Raji (cell line): ENCODE data around the gene IL22RA1.

Experiments
- POLR2A ChIP-seq: IDR thresholded peaks from 2 replicates; pipeline ENCODE4 v1.6.1; 2011; ENCODE audit warnings: low read depth, low read length, control low read depth; ENCODE audit not compliant: insufficient read depth

The IL22RA1 gene

DNA sequence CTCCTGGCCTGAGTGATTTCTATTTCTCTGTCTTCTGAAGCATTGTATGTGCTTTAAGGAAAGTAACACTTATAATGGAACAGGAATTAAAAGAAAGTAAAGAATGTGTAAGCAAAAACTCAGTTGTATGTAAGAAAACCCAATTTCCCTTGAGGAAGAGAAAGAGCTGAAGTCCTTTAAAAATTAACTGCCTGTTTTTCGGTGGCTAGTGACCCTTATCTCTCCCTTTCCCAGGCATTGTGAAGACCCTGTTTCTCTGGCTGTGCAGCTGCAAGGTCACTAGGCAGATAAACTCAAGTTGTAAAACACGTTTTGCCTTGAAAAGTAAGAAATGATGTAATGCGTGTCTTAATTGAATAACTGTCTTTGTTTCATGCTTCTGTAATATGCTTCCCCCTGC lies 39.5 kb downstream of the IL22RA1 start:
- TF ChIP-seq POLR2A, result no peak

DNA sequence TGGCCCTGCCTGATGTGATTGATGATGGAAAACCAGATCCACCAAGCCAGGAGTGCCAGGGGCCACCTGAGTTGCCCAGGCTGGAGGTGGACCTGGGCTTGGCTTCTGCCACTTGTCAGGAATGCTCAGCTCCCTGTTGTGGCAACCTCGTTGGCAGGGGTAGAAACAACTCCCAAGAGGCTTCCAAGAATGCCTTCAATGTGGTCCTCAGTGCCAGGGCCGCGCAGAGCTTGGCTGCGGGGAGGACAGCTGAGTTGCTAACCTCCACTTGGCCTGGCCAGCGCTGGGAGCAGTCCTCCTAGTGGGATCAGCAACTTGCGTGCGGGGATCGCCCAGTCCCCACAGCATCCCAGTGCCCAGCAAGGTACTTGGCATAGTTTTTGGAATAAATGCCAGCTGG lies 40.0 kb downstream of the IL22RA1 start:
- TF ChIP-seq POLR2A, result no peak

DNA sequence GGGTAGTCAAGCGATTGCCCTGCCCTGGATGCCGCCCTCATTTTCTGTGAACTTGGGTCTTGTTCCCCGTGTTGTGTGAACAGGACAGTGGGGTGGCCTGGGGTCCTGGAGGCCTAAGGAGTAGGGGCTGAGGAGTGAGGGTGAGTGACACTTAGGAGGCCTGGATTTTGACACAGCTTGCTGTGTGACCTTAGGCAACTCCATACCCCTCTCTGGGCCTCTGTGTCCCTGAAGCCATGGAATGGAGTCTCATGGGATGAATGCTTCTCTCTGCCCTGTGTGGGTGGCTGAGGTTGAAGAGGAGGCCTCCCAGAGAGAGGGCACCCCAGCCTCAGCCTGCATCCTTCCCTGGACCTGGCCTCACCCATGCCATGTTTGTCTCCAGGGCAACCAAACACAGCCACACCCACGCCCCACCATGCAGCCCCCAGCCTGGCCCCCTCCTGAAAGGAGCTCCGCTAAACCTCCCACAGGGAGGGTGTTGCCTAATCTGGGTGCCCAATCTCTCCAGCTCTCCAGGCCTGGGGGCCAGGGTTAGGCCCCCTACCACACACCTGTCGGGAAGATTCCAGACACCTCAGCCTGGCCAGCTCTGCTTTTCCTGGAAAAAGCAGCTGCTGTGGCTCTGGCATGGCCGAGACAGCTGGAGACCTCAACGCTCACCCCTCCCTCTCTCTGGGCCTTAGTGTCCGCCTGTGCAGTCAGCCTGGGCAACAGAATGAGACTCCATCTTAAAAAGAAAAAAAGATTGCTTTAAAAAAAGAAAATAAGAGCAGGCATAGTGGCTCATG lies 40.9 kb downstream of the IL22RA1 start:
- no peak for TF ChIP-seq POLR2A

DNA sequence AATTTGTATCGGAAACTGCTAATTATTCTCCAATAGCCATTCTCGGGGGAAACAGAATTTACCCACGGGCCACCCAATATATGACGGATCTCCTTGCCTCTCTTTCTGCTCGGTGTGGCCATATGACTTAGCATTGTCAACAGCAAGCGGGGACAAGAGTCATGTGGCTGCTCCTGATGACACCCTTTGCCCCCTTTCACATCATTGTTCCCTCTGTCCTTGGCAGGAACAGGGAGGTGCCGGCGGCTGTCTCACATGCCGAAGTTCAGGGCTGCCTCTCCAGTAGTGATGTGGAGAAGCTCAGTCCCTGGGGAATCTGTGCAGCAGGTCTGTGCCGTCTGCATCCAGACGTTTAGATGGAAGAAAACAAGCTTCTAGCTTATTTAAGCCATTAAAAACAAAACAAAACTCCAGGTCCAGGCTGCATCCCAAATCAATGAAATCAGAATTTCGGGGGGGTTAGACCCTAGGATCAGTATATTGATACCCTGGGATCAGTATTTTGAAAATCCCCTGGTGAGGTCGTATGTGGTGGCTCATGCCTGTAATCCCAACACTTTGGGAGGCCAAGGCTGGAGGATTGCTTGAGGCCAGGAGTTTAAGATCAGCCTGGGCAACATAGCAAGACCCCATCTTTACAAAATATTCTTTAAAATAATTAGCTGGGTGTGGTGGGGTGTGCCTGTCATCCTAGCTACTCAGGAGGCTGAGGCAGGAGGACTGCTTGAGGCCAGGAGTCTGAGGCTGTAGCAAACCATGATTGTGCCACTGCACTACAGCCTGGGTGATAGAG lies 41.8 kb downstream of the IL22RA1 start:
- no peak for TF ChIP-seq POLR2A

DNA sequence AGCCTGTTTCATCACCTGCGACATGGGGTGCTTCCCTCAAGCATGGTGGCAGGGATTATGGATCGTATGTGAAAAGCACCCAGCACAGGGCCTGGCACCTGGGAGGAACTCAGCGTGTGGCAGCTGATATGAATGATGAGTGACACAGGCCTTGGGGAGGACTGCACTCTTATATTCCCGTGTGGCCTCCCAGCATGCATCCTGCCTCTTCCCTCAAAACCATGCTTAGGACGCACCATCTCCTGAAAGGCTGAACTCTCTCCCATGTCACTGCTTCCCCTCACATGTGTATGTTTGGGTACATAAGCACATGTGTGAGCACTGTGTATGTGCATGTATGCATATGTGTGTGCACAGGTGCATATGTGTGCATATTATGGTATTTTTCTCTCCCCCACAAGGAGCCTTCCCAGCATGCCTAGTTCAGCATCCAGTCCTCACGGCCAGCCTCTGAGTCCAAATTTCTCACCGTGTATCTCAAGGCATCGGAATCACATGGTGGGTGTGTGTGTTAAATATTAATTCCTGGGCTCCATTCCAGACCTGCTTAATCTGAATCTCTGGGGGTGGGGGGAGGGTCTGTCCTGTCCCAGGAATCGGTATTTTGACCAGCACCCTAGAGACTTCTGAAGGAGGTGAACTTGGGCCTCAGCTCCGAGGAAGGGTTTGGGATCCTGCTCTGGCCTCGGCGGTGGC lies 43.8 kb downstream of the IL22RA1 start:
- TF ChIP-seq POLR2A, result no peak

DNA sequence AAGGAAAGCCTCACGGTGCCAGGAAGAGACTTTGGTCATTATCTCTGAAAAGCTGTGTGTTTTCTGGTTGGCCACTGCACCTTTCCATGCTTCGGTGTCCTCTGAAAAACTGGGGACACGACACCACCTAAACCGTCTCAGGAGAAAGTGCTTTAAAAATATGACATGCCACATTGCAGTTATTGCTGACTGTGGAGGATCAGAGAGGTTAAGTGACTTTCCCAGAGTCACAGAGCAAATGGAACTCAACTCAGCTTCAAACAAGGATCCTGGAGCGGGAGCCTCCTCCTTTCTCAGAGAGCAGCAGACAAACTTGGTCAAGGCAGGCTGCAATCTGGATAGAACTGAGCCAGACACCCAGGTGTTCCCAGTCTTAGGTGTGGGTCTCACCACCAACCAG lies 44.8 kb downstream of the IL22RA1 start:
- no peak for TF ChIP-seq POLR2A

DNA sequence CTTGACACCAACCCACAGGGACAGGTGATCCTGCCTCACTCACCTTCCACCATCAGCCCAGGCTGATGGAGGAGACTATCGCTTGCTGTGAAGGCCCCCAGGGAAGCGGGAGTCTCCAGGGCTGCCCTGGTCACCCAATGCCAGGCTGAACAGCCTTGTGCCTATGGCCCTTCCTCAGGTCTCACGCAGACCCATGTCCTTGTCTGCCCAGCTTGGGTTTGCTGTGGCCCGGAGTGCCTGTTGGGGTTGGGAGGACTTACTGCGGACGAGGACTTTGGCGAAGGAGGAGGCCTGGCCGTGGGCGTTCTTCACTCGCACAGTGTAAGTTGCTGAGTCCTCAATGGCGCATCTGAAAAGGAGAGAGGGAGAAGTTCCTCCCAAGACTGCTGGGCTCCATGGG lies 45.3 kb downstream of the IL22RA1 start:
- TF ChIP-seq POLR2A, result no peak

DNA sequence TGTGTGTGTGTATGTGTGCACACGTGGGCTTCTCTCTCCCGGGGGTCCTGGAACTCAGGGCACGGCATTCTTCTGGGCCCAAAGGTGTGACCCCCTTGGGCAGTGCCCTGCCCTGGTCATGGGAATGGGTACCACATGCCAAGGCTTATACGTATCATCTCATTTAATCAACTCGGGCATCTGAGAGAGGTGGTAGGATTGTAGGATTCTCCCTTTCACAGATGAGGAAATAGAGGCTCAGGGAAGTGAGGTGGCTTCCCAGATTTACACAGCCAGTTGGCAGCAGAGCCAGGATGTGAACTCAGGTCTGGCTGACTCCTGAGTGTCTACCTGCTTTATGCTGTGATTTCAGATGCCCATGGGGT lies 46.2 kb downstream of the IL22RA1 start:
- no peak for TF ChIP-seq POLR2A

DNA sequence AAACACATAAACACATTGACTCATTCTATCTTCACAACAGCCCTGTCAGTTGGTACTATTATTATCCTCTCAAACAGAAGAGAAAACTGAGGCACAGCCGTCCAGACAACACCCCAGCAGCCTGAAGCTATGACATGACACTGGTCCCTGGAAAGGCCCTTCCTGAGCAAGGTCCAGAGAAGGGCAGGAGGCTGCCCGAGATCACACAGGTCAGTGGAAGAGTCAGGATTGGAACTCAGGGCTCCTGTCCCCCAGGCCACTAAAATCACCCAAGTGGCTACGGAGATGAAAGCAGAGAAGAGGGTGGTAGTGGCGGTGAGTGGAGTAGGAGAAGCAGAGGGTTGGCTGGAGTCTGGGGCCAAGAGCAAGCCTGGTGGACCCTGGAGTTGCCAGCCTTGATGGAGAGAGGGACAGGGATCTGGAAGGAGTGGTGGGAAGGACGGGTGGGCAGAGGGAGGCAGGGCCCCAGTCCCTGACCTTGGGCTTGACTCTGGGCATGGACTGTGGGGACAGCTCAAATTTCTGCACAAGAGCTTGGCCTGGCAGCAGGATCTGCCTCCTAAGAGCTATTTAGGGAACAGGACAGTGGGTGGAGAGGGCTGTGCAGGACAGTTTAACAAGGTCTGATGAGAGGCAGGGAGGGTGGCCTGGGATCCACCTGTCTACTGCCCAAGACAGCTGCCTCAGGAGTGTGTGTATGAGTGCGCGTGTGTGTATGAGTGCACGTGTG lies 46.8 kb downstream of the IL22RA1 start:
- no peak for TF ChIP-seq POLR2A

DNA sequence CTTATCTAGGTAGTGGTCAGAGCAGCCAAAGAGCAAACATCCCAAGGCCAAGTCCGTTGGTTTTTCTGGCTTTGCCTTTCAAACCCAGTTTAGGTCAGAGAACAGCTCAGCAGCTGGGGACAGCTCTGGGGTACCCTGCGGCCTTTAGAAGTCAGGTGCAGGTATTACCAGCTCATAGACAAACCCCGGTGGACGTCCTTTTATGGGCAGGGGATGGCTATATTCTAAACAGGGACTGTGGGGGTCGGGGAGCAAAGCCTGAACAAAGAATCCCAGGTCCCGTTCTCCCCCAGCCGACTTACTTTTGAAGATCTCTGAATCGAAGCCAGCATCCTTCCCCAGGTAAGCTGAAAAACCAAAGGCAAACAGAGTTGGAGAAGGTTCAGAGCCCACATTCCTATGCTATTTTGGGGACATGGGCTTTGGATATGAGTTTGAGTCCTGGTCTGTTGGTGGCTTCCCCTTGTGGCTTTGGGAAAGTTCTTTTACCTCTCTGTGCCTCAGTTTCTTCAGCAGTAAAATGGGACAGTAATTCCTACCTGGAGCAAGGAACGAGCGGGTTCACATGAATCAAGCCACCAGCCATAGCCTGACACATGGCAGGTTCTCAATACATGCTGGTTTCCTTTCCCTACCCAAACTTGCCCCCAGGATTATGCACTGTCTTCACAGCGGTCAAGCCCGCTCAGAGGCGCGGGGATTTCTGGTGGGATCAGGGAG lies 47.6 kb downstream of the IL22RA1 start:
- no peak for TF ChIP-seq POLR2A

DNA sequence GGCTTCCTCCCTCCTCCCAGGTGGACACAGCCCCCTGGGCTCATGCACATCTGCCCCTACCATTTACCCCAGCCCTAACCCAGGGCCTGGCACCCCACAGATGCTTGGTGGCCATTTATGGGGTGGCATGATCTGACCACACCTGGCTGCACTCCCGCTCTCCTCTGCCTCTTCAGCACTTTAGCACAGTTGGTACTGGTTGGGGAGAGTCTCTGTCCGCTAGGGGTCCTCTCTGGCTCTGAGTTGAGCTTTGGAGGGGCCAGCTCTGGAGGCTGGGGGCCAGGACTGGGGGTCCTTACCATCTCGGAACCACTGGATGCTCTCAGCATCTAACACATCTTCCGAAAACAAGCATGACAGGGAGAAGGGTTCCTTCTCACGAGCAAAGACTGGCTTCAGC lies 48.4 kb downstream of the IL22RA1 start:
- TF ChIP-seq POLR2A, result no peak

DNA sequence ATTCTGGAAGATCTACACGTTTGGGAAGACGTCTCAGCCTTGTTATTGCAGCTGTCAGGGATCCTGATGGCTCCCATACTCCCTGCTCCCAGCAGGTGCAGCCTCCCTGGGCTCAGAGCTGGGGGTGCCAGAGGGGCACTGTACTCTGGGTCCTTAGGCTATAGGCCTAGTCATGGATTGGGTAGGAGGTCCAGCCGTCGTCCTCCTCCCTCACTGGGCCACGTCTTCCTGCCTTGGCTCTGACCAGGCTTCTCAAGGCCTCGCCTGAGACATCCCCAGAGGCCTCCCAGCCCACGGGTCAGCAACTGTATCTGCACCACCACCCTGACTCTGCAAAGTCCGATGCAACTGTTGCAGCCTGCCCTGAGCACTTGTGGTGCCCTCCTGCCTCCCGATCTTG lies 49.2 kb downstream of the IL22RA1 start:
- TF ChIP-seq POLR2A, result no peak

DNA sequence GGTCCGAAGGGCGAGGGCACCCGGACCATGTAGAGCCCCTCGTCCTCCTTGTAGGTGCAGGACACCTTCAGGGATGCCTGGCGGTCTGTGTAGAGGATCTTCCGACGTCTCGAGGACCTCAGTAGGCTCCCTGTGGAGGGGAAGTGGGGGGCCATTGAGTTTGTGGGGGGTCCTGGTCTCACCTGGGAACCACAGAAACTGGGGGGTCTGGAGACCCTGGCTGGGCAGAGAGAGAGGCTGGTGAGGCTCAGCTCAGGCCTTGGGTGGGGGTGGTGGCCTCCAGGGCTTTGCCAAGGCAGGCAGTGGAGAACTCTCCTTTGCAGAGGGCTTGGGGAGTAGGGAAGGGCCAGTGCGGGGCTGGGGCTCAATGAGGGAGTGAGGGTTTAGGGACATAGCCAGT lies 50.0 kb downstream of the IL22RA1 start:
- TF ChIP-seq POLR2A, result no peak

DNA sequence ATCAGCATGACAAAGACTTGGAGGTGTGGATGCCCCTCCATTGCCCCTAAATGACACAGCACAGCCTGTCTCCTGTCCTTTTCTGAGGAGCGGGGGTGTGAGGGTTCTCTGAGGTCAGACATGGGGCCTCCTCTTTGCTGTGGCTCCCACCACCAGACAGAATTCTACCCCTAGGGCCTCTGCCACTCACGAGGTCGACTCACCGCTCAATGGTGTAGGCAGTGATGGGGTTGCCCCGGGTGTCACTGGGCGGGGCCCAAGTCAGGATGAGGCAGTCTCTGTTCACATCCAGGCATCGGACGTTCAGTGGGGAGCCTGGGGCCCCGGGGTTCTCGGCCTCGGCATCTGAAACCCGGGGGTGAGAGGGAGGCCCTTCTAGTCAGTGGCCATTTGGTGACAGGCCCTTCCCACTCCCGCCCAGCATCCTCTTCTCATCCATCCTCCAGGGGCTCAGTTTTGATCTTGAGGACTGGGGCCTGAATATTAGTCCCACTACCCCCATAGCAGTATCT lies 50.9 kb downstream of the IL22RA1 start:
- no peak for TF ChIP-seq POLR2A
